K562 (cell line): ENCODE results near the gene MAP2K7. TPM values are rescaled to one million over a fixed set of nuclear protein-coding genes. Genes with fewer than 3 reads are reported as not detected.

Experiments used
- ATAC-seq: fragments of 200-7000 bp; cut with Tn5 transposase; 3 replicates; pipeline ENCODE4 v1.9.1; 2020; ENCODE audit warnings: moderate library complexity
- BruUV-seq: library from RNA; stranded (reverse); fragments of 400-500 nt; replicated peaks from 2 replicates; lab custom pipeline; 2021; lab: Mats Ljungman, UMichigan
- CTCF ChIA-PET: fragments of 300-600 bp; formaldehyde crosslinking; extraction: SDS; loops from one replicate; lab custom pipeline; 2021; ENCODE audit warnings: low intra/inter-chr PET ratio; lab: Yijun Ruan, JAX
- POLR2A ChIA-PET: fragments of 300-600, 350-650 bp; sonication (Branson Sonifier 250); formaldehyde crosslinking; extraction: SDS; loops from one replicate; lab custom pipeline; 2021; ENCODE audit warnings: antibody characterized with exemption, inconsistent platforms; lab: Yijun Ruan, JAX
- DNase-seq, 4 experiments: peaks; one replicate each; pipeline versions ENCODE4 v3.0.0 to v3.0.0-alpha.2; 2011 to 2018; ENCODE audit warnings: low spot score in 3 of 4, mixed read lengths in 3 of 4; ENCODE audit errors: extremely low read depth in 1 of 4
- FAIRE-seq: peaks from 2 replicates; lab custom pipeline; 2011; peaks lifted over from hg19 to GRCh38; lab: Jason Lieb, UNC
- H2AFZ ChIP-seq: 2 replicates; pipeline ENCODE4 v1.6.0; 2011; ENCODE audit warnings: low read depth, low read length, control low read depth, inconsistent platforms
- H3K27ac ChIP-seq: fragments of 200-600 bp; 3 replicates; pipeline ENCODE4 v1.8.0; 2011; ENCODE audit warnings: low read depth, mild to moderate bottlenecking, control low read depth, inconsistent platforms, low read length, moderate library complexity, mixed read lengths; ENCODE audit errors: extremely low read depth
- H3K27me3 ChIP-seq, 2 experiments: fragments of 300-600 bp in 1 of 2; 2 replicates in 1 of 2; 3 replicates in 1 of 2; pipeline versions ENCODE4 v1.6.0 to v1.8.0; 2011; ENCODE audit warnings: inconsistent platforms in 2 of 2, low read length in 2 of 2, mild to moderate bottlenecking in 1 of 2, mixed read lengths in 1 of 2, moderate library complexity in 1 of 2; ENCODE audit not compliant: control insufficient read depth in 2 of 2, insufficient read depth in 2 of 2
- H3K36me3 ChIP-seq: fragments of 300-600 bp; 3 replicates; pipeline ENCODE4 v1.8.0; 2011; ENCODE audit warnings: mild to moderate bottlenecking, low read length, inconsistent platforms; ENCODE audit not compliant: control insufficient read depth, insufficient read depth
- H3K4me1 ChIP-seq, 2 experiments: fragments of 200-600 bp in 1 of 2; replicated peaks in 1 of 2; 2 replicates in 1 of 2; 3 replicates in 1 of 2; pipeline versions ENCODE4 v1.5.1 to v1.8.0; 2011; ENCODE audit warnings: inconsistent platforms in 2 of 2, low read length in 2 of 2, mild to moderate bottlenecking in 1 of 2, mixed read lengths in 1 of 2, moderate library complexity in 1 of 2; ENCODE audit not compliant: control insufficient read depth in 2 of 2, insufficient read depth in 2 of 2
- H3K4me2 ChIP-seq: 2 replicates; pipeline ENCODE4 v1.6.1; 2011; ENCODE audit warnings: low read length, control low read depth, inconsistent platforms, mixed read lengths; ENCODE audit not compliant: insufficient read depth
- H3K4me3 ChIP-seq: fragments of 200-600 bp; sonication (generic), shearing (Covaris generic); 2 replicates; pipeline ENCODE4 v1.5.1; 2016; ENCODE audit warnings: control low read depth, inconsistent platforms
- H3K79me2 ChIP-seq: fragments of 200-600 bp; 3 replicates; pipeline ENCODE4 v1.8.0; 2011; ENCODE audit warnings: low read length, inconsistent platforms; ENCODE audit not compliant: control insufficient read depth, insufficient read depth
- H3K9ac ChIP-seq, 2 experiments: 2 replicates each; pipeline versions ENCODE4 v1.6.0 to v1.6.1; 2011; ENCODE audit warnings: low read depth in 2 of 2, low read length in 2 of 2, control low read depth in 1 of 2, inconsistent platforms in 1 of 2, mild to moderate bottlenecking in 1 of 2, mixed read lengths in 1 of 2; ENCODE audit not compliant: insufficient read depth in 1 of 2
- H3K9me1 ChIP-seq: one replicate; pipeline ENCODE4 v1.6.0; 2011; ENCODE audit warnings: inconsistent platforms, mild to moderate bottlenecking, low read length, moderate library complexity; ENCODE audit not compliant: control insufficient read depth, insufficient read depth
- H3K9me3 ChIP-seq: replicated peaks from 2 replicates; pipeline ENCODE4 v1.5.1; 2011; ENCODE audit warnings: low read depth, low read length, inconsistent platforms; ENCODE audit not compliant: control insufficient read depth, insufficient read depth
- H4K20me1 ChIP-seq: replicated peaks from 2 replicates; pipeline ENCODE4 v1.6.1; 2011; ENCODE audit warnings: low read length, inconsistent platforms, mixed read lengths; ENCODE audit not compliant: control insufficient read depth, insufficient read depth
- CBX2 ChIP-seq: fragments of 200-600 bp; sonication (generic); IDR thresholded peaks from one replicate; pipeline ENCODE4 v1.6.1; 2012; ENCODE audit warnings: mild to moderate bottlenecking, low read length, inconsistent platforms; ENCODE audit not compliant: insufficient read depth, poor library complexity, severe bottlenecking
- CEBPG ChIP-seq, 3 experiments: fragments of 200-800 bp in 1 of 3; sonication (Bioruptor generic) in 1 of 3; sonication (generic) in 1 of 3; formaldehyde crosslinking in 1 of 3; IDR thresholded peaks in 2 of 3; conservative IDR thresholded peaks in 1 of 3; 2 replicates each; pipeline versions ENCODE4 v1.6.1 to v1.8.0; 2016 to 2022; ENCODE audit warnings: missing compliant biosample characterization in 2 of 3, missing genetic modification characterization in 2 of 3, mild to moderate bottlenecking in 1 of 3, missing genetic modification reagents in 1 of 3
- ELF4 ChIP-seq: fragments of 450-650 bp; formaldehyde crosslinking; IDR thresholded peaks from 2 replicates; pipeline ENCODE4 v1.4.0; 2022; ENCODE audit warnings: missing genetic modification characterization
- FOXJ2 ChIP-seq: fragments of 200-800 bp; sonication (Bioruptor generic); IDR thresholded peaks from 2 replicates; pipeline ENCODE4 v1.6.1; 2016; ENCODE audit warnings: missing genetic modification characterization, missing compliant biosample characterization
- GABPA ChIP-seq: fragments of 200-800 bp; sonication (Bioruptor generic); conservative IDR thresholded peaks from 2 replicates; pipeline ENCODE4 v1.6.1; 2016; ENCODE audit warnings: low read depth, missing genetic modification characterization, missing compliant biosample characterization
- HCFC1 ChIP-seq: IDR thresholded peaks from 2 replicates; pipeline ENCODE4 v1.6.1; 2012; ENCODE audit warnings: low read depth, low read length, improper control_type of control experiment
- MIER1 ChIP-seq: fragments of 450-650 bp; IDR thresholded peaks from 2 replicates; pipeline ENCODE4 v1.6.1; 2016; ENCODE audit warnings: antibody characterized with exemption, mild to moderate bottlenecking, low read depth
- NCOA6 ChIP-seq: fragments of 450-650 bp; IDR thresholded peaks from 2 replicates; pipeline ENCODE4 v1.6.1; 2017; ENCODE audit warnings: mild to moderate bottlenecking
- NR4A1 ChIP-seq, 2 experiments: fragments of 250-450 bp in 1 of 2; fragments of 450-650 bp in 1 of 2; sonication (Bioruptor Pico) in 1 of 2; IDR thresholded peaks; 2 replicates each; pipeline versions ENCODE4 v1.4.0 to v1.6.1; 2016 to 2020; ENCODE audit warnings: mild to moderate bottlenecking in 2 of 2, missing compliant biosample characterization in 1 of 2, missing genetic modification characterization in 1 of 2, moderate library complexity in 1 of 2
- POLR2AphosphoS5 ChIP-seq: IDR thresholded peaks from 2 replicates; pipeline ENCODE4 v1.6.1; 2011; ENCODE audit warnings: mild to moderate bottlenecking, low read depth, low read length, moderate library complexity; ENCODE audit not compliant: control insufficient read depth, insufficient read depth
- PYGO2 ChIP-seq: fragments of 450-650 bp; IDR thresholded peaks from 2 replicates; pipeline ENCODE4 v1.6.1; 2016; ENCODE audit warnings: mild to moderate bottlenecking, missing genetic modification characterization, moderate library complexity, missing compliant biosample characterization
- SIN3A ChIP-seq, 2 experiments: fragments of 150-350 bp in 1 of 2; IDR thresholded peaks; 2 replicates each; pipeline ENCODE4 v1.6.1; 2011 to 2016; ENCODE audit warnings: borderline replicate concordance in 2 of 2, low read depth in 2 of 2, low read length in 2 of 2, mild to moderate bottlenecking in 2 of 2, moderate library complexity in 2 of 2; ENCODE audit not compliant: control insufficient read depth in 1 of 2
- SMAD1 ChIP-seq: fragments of 150-350 bp; IDR thresholded peaks from 2 replicates; pipeline ENCODE4 v1.6.1; 2014; ENCODE audit warnings: low read length, low read depth; ENCODE audit not compliant: partially characterized antibody
- ZNF384 ChIP-seq: IDR thresholded peaks from 2 replicates; pipeline ENCODE4 v1.6.1; 2012; ENCODE audit warnings: low read depth, low read length, improper control_type of control experiment
- ZNF445 ChIP-seq: fragments of 250-450 bp; sonication (Bioruptor Pico); IDR thresholded peaks from 2 replicates; pipeline ENCODE4 v1.4.0; 2020; ENCODE audit warnings: low read depth, mild to moderate bottlenecking, moderate library complexity
- WGBS: fragments of 100-300 bp; shearing (Covaris generic); methylation state at CpG from one replicate; pipeline ENCODE4 v1.1.6; 2016; ENCODE audit warnings: low coverage, mixed read lengths; ENCODE audit not compliant: insufficient coverage; ENCODE audit errors: missing lambda C conversion rate; 5-methylcytosine and 5-hydroxymethylcytosine counted together
- in situ Hi-C: fragments of 300-500 bp; cut with MboI; formaldehyde crosslinking; loops from 4 replicates; pipeline ENCODE4 v1.15.0; 2018; ENCODE audit warnings: inconsistent platforms, mixed read lengths
- intact Hi-C: fragments of 100-400 bp; cut with micrococcal nuclease; formaldehyde crosslinking; loops from 2 replicates; pipeline ENCODE4 v1.14.2; 2022
- polyA plus RNA-seq, 8 experiments: library from polyadenylated mRNA; depleted of rRNA in 4 of 8; stranded (reverse) in 5 of 8; unstranded in 3 of 8; fragments of >200 nt; fragmentation: Nextera tagmentation in 2 of 8; fragmentation: Illumina TruSeq in 1 of 8; extraction: Ambion mirVana in 2 of 8; extraction: Trizol in 1 of 8; gene quantifications; 2 replicates each; pipeline versions ENCODE4 v1.2.1 to v1.2.3, GENCODE V29; 2011 to 2014; ENCODE audit warnings: inconsistent platforms in 1 of 8, missing spikeins in 1 of 8
- total RNA-seq, 7 experiments: library from RNA; depleted of rRNA in 6 of 7; stranded (reverse); fragments of >200 nt in 6 of 7; fragmentation: Illumina TruSeq in 2 of 7; extraction: Trizol in 2 of 7; gene quantifications; 2 replicates each; pipeline versions ENCODE4 v1.2.1 to v1.2.3, GENCODE V29; 2011 to 2021; ENCODE audit warnings: low replicate concordance in 1 of 7
- TF ChIP-seq, protein P1 (sequence below), 2 experiments: fragments of 200-800 bp in 1 of 2; sonication (Bioruptor generic) in 1 of 2; sonication (generic) in 1 of 2; formaldehyde crosslinking in 1 of 2; IDR thresholded peaks in 1 of 2; conservative IDR thresholded peaks in 1 of 2; 2 replicates each; pipeline versions ENCODE4 v1.5.0 to v1.6.1; 2016 to 2020; ENCODE audit warnings: missing compliant biosample characterization in 1 of 2, missing genetic modification characterization in 1 of 2, missing genetic modification reagents in 1 of 2

MAP2K7 gene
- total and polyA plus RNA-seq, 9 of the 15 experiments (the other 6 are each of a cell fraction or from before 2014, with no cell fraction given), result 0.51 to 45.8 (median 14.1) TPM

- ATAC-seq (peak; percentile 99), DNase-seq (peak; percentile 97 to 99 (median 98)), FAIRE-seq (peak; percentile 99)
- WGBS, result under 1% methylated on average over 52 of the region's 56 CpGs
- H4K20me1 ChIP-seq, result no peaks in the 10 kb centered on the region
- peaks cover 4% of the 10 kb centered on the region for H3K9me1 ChIP-seq
- BruUV-seq, result no TSS peak
- peaks cover 37% of the 10 kb centered on the region for H3K36me3 ChIP-seq
- H3K27me3 ChIP-seq, result no peaks in the 10 kb centered on the region
- intact Hi-C loops (loop anchor here (1.0 to 10.0 kb wide), 4 partner anchors 59 to 310 kb away; no protein-coding TSS in a partner anchor), in situ Hi-C loops (no loop called here)
- peak within 1 kb of the TSS; percentile 79 for H2AFZ ChIP-seq
- peak within 1 kb of the TSS; percentile 64 for H3K4me3 ChIP-seq
- no peaks in the 10 kb centered on the region for H3K9me3 ChIP-seq
- CTCF ChIA-PET, result interaction anchor here (0.5 to 2.3 kb wide), 5 partner anchors 27 to 309 kb away, joined by 3 to 16 read pairs (median 5); no protein-coding TSS in a partner anchor
- POLR2A ChIA-PET, result interaction anchor here (0.6 to 2.7 kb wide), 27 partner anchors 10 to 1169 kb away, joined by 3 to 27 read pairs (median 4); partner anchors contain the start of genes CTXN1, LRRC8E, NDUFA7 and RPS28
- H3K79me2 ChIP-seq, result peaks cover 58% of the 10 kb centered on the region
- H3K27ac ChIP-seq, result peak within 1 kb of the TSS; percentile 94
- H3K4me2 ChIP-seq, result peak within 1 kb of the TSS; percentile 95
- H3K4me1 ChIP-seq, result peaks cover 11 to 28% of the 10 kb centered on the region in 2 experiments; a peak in 4 of 5 replicates
- peak within 1 kb of the TSS; percentile 95 to 99 for H3K9ac ChIP-seq
- TF ChIP-seq NR4A1 (CRISPR knock-in tag; IDR thresholded peaks at IDR 0.05) (0 out of 2 replicates have a peak, but pooled peaks have one; percentile 35), NR4A1 (tag; IDR thresholded peaks at IDR 0.05) (no peak), FOXJ2 (tag) (no peak), ZNF384 (no peak), CBX2 (no peak), ELF4 (no peak), SIN3A (IDR thresholded peaks at IDR 0.05; ENCODE audit: borderline replicate concordance in 2 of 2, control insufficient read depth in 1 of 2, low read depth in 2 of 2, low read length in 2 of 2) (peak; percentile 93 to 96; a peak in 3 of 4 replicates), MIER1 (no peak; the same call in 1 of the 2 replicates), GABPA (tag) (peak; percentile 42), PYGO2 (tag) (no peak), HCFC1 (peak; percentile 77), SMAD1 (peak; percentile 27), ZNF445 (CRISPR knock-in tag) (no peak), CEBPG (CRISPR knock-in tag; IDR thresholded peaks at IDR 0.05) (peak; percentile 99), CEBPG (tag; conservative IDR thresholded peaks at IDR 0.05 in 1 of 2, IDR thresholded peaks at IDR 0.05 in 1 of 2) (peak; percentile 99 to 100), NCOA6 (no peak), POLR2AphosphoS5 (peak; percentile 71)
- TF ChIP-seq, protein P1, sequence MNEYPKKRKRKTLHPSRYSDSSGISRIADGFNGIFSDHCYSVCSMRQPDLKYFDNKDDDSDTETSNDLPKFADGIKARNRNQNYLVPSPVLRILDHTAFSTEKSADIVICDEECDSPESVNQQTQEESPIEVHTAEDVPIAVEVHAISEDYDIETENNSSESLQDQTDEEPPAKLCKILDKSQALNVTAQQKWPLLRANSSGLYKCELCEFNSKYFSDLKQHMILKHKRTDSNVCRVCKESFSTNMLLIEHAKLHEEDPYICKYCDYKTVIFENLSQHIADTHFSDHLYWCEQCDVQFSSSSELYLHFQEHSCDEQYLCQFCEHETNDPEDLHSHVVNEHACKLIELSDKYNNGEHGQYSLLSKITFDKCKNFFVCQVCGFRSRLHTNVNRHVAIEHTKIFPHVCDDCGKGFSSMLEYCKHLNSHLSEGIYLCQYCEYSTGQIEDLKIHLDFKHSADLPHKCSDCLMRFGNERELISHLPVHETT (CRISPR knock-in tag; conservative IDR thresholded peaks at IDR 0.05 in 1 of 2, IDR thresholded peaks at IDR 0.05 in 1 of 2), result no peak
Measured at GRCh38 chr19:7943444-7944176, 39.9 kb downstream of the MAP2K7 start, which contains the start of gene TIMM44. Gene TIMM44, minus strand, starts transcription at chr19:7943666. Its CDS starts 15 bp downstream, at chr19:7943651.
